ENCODE results near the gene SHISA4.

The SHISA4 gene

DNA sequence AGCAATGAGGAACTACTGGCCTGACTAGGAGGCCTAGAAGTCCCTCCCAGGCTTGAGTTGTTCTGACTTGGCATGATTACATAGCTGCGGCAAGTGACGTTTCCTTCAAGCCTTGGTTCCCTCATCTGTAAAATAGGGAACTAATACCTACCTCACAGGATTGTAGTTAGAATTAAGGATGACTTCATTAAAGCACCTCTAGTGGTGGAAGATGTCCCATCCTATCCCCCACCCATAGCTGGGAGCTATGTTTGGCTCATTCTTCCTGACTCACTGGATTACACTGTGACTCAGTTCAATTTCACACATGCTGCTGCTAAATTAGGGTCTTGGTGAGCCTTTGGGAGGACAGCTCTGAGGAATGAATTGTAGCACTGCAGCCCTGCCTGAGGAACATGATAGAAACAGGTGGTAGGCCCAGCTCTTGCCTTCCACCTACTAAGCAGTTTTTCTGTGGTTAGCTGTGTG is 6.0 kb upstream of the SHISA4 start:
- no peak for DNase-seq

DNA sequence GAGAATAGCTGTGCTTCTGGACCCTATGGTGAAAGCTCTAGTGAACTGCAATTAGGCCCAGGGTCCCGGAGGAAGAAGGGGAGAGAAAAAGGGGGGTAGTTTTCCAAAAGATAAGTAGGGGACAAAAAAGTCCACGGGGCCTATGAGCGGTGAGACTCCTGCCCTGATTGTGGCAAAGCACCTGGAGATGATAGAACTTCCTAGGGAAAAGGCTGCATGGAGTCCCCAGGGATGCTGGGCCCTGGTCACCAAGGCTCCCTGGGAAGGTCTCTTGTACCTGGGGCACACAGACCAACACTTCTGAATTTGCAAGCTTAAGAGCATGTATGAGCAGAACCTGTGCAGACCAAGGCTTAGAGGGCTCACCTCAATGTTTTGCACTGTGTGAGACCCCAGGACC is 5.4 kb upstream of the SHISA4 start:
- no peak for DNase-seq

DNA sequence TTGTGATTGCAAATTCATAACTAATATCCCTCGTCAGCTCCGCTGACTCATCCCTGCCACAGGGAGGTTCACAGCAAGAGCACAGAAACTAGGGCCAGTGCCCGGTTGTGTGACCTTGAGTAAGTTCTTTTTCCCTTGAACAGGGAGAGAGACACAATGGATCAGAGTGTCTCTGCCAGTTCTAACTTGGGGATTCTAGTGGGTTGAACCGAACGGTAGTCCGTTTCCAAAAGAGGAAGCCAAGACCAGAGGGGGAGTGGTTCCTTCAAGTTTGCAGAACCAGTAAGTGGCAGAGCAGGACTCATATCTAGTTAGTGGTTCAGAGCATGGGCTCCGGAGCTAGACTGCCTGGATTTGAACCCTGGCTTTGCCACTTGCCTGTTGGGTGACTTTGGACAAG is 4.9 kb upstream of the SHISA4 start:
- no peak for DNase-seq

DNA sequence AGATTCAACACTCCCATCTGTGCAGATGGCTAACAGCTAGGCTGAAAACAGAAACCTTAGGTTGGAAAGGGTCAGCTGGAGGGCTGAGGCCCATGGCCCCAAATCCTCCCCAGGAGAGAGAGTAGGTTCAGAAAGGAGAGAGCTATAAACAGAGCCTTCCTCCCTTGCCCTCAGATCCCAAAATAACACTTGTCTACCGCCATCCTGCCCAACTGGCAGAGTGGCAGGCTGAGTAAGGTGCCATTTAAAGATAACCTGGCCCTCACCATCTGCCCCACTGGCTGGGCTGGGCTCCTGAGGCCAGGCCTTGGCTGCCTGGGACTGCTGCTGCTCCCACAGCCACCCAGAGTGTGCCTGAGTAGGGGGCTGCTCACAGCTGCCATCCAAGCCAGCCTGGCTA is 4.3 kb upstream of the SHISA4 start:
- no peak for DNase-seq

DNA sequence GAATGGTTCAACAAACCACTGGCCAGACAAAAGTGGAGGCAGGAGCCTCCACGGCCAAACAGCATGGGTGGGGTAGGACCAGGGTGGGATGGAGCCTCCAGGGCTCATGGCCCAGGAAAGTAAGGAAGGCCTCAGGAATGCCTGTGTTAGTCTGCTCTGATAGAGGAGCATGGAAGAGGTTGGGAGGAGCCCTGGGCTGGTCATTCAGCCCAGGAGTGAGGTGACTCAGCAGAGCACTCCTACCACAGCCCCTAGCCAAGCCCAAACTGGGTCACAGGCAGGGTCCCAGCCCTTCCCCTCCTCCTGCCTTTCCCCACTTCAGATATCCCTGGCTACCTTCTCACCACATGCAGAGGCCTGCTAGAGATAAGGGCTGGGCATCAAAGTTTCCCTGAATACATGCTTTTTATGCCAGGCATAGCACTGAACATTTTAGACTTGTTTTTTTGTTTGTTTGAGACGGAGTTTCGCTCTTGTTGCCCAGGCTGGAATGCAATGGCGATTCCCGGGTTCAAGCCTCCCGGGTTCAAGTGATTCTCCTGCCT is 3.1 kb upstream of the SHISA4 start:
- DNase-seq: no peak

DNA sequence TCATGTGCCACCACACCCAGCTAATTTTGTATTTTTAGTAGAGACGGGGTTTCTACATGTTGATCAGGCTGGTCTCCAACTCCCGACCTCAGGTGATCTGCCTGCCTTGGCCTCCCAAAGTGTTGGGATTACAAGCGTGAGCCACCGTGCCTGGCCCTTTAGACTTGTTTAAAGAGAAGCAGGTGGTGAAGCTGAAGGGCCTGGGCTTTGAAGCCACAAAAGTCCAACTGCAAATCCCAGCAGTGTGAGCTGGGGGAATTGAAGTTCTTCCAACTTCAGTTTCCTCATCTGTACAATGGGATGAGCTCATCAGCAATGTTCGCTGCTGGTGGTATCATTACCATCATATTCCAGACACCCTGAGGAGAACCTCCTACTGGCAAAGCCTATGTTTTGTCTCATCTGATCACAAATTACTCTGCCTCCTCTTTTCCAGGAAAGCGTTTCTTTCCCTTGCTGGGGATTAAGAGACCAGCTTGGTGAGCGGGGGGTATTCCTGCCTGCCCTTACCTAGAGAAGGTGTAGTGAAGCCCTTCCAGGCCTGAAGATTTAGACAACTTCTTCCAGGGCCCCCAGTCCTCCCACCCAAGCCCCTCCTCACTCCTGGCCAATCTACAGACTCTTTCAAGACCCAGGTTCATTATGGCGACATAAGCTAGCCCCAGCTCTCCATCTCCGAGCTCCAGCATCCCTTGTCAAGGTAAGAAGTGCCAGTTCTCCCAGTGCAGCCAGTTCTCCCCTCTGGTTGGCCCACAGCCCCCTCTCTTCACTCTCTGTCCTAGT is 2.4 kb upstream of the SHISA4 start:
- DNase-seq: no peak

DNA sequence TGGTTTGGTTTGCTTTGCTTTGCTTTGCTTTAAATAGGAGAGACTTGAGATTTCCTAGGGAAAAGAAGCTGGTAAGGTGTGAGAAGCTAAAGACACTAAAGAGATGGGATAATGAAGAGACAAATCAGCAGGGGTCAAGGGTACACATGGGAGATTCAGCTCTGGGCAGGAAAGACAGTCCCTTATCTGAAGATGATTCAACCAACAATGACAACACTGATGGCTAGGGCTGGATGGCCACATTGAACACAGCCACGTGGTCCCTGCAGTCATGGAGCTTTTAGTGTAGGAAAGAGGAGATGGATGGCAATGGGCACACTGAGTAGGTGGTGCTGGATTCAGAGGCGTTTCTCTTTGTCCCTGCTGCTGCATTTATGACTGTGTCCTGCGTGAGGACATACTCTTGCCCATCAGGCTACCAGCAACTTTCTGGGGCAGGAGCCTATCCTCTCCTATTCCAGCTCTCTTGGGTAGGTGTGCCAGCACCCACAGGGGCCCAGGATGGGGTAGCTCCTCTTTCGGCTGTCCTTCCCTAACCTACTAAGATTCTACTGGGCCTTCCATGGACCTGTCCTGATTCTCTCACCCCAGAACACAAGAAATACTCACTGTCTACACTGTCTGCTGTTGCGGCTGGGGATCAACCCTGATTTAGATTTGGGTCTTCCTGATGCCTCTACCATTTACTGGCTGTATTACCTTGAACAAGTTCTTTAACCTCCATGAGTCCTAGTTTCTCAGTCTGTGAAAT is 1.4 kb upstream of the SHISA4 start:
- no peak for DNase-seq

DNA sequence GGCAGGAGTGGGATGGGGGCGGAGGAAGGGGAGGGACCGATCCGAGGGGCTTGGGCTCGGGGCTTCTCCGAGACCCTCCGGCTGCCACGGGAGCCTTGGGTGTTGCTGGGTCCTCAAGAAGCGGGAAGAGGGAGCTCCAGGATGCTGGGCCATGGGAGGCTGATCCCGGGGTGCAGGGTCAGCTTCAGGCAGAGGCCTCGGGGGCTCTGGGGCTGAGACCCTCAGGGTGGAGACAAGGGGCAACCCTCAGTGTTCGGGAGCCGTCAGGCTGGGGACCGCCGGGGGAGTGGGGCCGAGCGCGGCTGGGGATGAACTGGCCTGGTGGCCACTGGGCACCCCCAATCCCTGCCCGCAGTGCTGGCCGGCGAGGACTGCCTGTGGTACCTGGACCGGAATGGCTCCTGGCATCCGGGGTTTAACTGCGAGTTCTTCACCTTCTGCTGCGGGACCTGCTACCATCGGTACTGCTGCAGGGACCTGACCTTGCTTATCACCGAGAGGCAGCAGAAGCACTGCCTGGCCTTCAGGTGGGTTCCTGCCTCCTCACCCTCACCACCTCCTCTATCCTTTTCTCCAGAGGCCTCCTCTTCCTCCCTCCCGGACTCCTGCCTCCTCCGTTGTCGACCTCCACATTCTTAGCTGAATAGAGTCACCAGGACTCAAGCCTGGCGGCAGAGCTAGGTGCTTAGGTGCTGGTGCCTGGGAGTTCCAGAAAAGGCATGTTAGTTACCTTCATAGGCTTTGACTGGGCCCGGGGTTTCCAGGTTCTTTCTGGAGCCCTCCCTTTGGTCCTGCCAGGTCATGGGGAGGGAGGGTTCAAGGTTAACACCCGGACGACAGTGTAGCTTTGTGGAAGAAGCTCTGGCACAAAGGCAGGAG is 631 bp downstream of the SHISA4 start:
- no peak for DNase-seq

DNA sequence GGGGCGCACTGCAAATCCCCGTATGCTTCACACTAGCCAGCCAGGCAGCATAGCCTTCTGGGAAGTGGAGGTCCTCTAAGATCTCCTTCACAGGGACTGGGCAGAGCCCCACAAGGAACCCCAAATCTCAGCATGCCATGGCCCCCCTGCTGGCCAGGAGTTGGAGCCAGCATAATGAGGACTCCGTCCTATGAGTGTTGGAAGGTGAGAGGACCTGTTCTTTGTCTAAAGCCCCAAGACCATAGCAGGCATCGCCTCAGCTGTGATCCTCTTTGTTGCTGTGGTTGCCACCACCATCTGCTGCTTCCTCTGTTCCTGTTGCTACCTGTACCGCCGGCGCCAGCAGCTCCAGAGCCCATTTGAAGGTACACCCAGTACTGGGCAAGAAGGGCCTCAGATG is 1.5 kb downstream of the SHISA4 start:
- DNase-seq: no peak

DNA sequence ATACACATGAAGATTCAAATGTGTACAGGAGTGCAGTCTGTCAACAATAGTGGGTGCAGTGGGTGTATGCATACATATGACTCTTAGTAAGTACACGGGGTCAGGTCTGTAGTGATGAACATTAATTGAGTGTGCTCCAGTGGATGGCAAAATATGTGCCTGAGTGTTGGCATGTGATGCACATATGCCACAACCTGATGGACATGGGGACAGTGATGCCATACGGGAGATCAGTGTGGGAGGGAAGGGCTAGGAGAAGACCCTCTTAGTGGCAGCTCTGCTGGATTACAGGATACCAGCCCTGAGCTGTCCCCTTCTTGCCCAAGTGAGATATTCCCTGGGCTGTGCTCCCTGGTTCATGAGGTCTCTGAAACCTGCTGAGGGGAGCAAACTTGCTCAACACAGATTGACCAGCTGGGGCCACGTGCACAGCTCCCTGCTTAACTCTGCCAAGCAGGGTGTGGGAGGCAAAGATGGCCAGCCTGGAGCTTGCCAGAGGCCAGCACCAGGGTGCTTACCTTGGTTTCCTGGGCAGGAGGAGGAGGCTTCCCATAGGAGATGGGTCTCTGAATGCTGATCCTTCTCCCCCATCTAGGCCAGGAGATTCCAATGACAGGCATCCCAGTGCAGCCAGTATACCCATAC is 2.2 kb downstream of the SHISA4 start:
- DNase-seq: no peak

DNA sequence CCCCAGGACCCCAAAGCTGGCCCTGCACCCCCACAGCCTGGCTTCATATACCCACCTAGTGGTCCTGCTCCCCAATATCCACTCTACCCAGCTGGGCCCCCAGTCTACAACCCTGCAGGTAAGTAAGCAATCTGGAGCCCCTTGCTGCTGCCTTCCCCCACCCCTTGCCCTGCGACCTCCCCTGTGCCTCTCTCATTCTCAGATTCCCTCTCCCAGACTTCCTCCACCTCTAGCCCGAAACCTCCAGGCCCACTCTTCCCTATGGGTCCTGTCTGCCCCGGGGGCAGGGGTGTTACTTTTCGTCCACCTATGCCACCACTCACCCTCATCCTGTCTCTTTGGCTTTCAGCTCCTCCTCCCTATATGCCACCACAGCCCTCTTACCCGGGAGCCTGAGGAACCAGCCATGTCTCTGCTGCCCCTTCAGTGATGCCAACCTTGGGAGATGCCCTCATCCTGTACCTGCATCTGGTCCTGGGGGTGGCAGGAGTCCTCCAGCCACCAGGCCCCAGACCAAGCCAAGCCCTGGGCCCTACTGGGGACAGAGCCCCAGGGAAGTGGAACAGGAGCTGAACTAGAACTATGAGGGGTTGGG is 2.9 kb downstream of the SHISA4 start:
- no peak for DNase-seq

DNA sequence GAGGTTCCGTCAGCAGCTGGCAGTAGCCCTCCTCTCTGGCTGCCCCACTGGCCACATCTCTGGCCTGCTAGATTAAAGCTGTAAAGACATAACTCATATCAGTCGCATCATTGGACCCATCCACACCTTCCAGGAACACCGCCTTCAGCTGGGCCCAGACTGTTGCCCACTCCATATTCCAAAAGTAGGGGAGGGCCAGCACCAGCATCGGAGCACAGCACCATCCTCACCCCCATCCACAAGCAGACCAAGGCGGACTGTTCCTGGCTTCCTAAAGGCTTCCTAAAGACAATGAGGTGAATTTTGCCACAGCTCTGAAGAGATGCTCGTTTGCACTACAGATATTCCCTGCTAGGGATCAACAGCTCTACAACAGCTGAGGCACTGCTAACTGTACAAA is 3.5 kb downstream of the SHISA4 start:
- no peak for DNase-seq

DNA sequence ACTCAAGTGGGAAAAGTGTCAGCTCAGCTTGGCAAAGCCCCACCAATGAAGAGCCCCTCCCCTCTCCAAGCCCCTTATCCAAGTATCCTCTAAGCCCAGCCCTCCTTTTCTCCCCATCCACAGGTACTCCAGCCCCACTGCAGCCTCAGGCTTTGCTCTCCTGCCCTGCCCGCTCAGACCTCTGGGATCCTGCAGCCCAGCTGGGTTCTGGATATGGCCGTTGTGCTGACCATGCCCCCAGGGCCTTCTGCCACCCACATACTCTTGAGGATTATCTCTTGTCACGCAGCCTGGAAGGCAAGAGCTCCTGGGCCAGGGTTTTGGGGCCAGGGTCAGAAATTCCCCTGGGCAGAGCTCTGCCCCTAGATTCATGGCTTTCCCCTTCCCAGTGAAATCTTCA is 4.7 kb downstream of the SHISA4 start:
- DNase-seq: no peak

DNA sequence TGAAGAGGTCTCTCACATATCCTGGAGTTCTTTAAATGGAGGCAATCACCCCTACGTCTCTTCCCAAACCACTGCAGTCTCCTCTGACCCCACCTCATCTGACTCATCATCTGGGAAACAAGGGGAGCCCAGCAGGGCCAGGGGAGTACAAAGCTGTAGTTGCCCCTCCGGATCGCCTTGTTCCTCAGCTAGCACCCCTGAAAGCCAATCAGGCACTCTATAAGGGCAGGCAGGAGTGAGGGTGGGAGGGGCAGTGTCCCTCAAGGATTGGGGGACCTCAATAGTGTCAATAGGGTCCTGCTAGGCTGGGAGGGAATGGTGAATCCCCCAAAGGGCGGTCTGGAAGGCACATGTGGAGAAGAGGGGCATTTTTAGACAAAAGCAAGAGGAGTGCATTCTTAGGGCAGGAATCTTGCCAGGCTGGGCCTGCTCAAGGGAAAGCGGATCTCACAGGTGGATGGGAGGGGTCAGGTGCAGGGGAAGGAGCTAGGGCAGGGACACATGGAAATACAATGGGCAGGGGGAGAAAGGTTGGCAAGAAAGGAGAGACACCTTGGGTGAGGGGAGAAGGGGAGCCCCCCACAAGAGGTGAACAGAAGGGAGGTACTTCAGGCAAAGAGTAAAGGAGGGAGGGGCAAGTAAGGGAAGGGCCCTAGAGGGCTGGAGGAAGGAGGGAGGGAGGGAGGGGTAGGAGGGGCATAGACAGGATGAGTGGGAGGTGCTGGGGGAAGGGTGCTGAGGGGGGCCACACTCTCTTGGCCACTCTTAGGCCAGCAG is 5.8 kb downstream of the SHISA4 start:
- DNase-seq: no peak

DNA sequence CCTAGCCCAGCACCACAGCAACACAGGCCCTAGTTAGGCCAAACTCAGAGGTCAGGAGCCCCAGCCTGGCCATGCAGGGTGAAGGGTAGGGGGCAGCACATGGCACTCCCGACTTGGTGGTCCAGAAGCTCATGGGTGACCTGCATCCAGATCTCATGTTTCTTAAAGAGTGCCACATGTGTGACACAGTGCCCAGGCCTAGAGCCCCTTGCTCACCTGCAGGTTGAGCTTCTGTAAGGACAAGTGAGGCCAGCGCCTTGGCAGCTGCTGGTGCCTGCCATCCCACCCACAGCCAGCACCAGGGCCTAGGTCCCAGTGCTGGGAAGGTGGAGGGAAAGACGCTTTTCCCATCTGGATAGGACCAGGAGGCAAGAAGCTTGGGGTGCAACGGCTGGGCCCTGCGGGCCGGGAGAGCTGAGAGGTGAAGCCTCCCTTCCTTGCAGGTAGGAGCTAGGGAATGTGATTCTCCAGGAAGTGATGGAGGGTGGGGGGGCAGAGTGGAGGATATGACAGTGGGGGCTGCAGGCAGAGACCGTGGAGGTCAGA is 6.5 kb downstream of the SHISA4 start:
- no peak for DNase-seq

DNA sequence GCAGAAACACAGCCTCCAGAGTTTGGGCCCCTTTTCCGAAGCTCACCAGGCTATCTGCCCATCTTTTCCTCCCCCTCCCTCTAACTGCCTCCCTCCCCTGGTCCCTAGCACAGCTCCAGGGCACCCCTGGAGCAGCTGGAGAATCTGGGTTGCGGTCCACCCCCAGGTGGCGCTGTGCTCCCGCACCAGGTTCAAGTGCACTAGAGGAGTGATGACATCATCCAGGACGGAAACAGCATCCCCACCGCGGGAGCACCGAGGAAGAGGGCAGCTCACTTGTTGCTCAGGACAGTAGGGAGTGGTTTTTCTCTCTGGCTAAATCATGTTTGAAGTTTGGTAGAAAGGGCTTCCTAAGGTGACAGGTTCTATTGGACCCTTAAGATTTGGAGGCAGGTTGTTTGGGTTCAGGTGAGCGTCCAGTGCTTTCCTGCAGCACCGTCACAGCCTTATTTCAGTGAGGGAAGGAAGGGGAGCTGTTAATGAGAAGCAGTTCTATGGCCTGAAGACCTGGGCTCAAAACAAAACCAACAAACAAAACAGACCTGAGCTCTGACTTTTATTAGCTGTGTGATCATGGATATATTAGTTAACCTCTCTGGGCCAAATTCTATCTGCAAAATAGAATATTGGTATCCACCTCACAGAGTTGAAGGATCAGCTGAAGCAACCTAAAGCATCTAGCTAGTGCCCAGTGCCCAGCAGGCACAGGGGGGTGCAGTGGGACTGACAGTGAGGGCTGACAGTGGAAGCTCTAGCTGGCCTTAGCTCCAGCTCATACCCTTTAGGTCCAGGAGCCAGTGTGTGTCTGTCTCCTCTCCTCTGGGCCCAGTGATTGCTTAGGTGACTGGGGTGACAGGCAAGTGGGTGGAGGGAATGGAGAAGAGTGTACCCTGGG is 7.5 kb downstream of the SHISA4 start:
- peak; percentile 71 to 77 for DNase-seq

DNA sequence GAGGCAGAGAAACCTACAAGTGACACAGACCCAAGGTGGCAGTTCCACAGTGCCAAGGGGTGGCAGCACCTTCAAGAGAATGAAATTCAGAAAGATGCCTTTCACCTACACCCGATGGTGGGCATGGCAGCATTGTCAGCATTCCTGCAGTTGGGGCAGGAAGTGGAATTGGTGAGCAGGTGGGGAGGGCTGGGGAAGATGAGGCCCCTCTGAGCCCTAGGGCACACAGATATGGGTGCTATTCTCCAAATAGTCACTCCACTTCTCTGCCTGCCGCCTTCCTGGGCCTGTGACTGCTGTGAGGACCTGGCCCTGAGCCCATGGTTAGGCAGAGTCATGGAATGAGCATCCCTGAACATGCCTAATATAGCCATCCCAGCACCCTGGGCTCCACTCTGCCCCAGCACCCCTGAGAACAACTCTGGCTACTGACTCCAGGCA is 8.3 kb downstream of the SHISA4 start:
- DNase-seq: no peak

DNA sequence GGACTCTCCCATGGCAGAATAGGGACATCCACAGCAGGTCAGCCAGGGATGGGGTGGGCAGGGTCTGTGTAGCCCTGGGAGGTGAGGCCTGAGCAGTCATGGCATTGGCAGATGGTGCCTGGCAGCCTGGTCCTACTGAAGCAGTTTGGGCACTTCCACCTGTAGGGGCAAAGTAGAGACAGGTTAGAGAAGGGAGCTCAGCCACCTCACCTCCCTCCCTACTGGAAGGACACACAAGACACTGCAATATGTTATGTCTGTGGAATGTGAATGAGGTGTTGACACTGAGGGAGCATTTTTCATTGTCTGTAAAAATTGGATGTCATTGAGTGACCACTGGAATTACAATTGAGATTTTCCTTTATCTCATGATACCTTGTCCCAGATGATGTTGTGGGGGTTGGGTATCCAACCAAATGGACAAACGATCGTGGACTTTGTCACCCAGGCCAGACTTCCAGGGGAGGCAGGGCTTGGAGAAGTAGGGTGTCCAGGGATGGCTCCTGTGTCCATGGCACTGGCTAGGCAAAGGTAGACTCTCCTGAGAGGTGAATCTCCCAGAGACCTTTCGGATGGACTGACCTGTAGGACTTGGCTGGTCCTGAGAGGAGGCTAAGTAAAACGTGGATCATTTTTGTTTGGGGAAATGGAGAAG is 9.7 kb downstream of the SHISA4 start:
- DNase-seq: no peak

DNA sequence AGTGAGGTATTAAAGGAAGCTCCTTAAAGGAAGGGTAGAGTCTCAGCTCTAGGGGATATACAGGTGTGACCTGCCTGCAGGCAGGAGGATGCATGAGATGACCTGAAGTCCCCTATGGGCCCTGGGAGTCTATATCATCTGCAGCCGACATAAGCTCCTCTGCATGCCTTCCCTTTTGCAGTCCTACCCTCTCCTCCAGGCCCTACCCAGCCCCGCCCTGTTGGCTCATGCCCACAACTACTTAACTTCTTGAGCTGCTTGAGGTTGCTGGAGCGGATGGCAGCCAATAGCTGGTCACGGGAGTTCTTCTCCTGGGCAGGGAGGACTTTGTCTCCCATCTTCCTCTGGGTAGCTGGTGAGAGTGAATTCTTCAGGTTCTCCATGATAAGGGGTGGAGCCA is 10.3 kb downstream of the SHISA4 start:
- no peak for DNase-seq

Measured in activated CD4-positive, alpha-beta T cell treated with anti-CD3 and anti-CD28 coated beads, Interleukin-2, amount 50 U/mL, for 4 hours (primary cell).